Skeletal muscle tissue (tissue), 4 donors: ENCODE measurements around the gene SLC38A5. TPM values are rescaled to one million over a fixed set of nuclear protein-coding genes. Genes with fewer than 3 reads are reported as not detected.
A peak's percentile ranks its signal among the peaks of the same experiment; 100 is the strongest.

Experiments used
- H3K27ac ChIP-seq: one replicate; pipeline ENCODE4 v1.7.0; 2013; ENCODE audit warnings: mild to moderate bottlenecking, low read depth, low read length, inconsistent platforms
- H3K27me3 ChIP-seq, 3 donors: one replicate each; pipeline ENCODE4 v1.7.0; 2013; ENCODE audit warnings: low read length in 3 of 3; ENCODE audit not compliant: control insufficient read depth in 3 of 3, insufficient read depth in 3 of 3
- H3K36me3 ChIP-seq, 3 donors: one replicate each; pipeline ENCODE4 v1.7.0; 2013; ENCODE audit warnings: low read length in 3 of 3; ENCODE audit not compliant: control insufficient read depth in 3 of 3, insufficient read depth in 3 of 3
- H3K4me1 ChIP-seq, 3 donors: one replicate each; pipeline ENCODE4 v1.7.0; 2013; ENCODE audit warnings: low read length in 3 of 3, mild to moderate bottlenecking in 3 of 3; ENCODE audit not compliant: control insufficient read depth in 3 of 3, insufficient read depth in 3 of 3
- H3K4me3 ChIP-seq, 3 donors: one replicate each; pipeline ENCODE4 v1.7.0; 2013; ENCODE audit warnings: low read length in 3 of 3
- H3K9ac ChIP-seq, 3 donors: one replicate each; pipeline ENCODE4 v1.7.0; 2013; ENCODE audit warnings: low read length in 3 of 3, mild to moderate bottlenecking in 3 of 3, moderate library complexity in 2 of 3, low read depth in 1 of 3
- H3K9me3 ChIP-seq, 3 donors: one replicate each; pipeline ENCODE4 v1.7.0; 2013; ENCODE audit warnings: low read length in 3 of 3; ENCODE audit not compliant: control insufficient read depth in 3 of 3
- total RNA-seq: library from RNA; depleted of rRNA; stranded (reverse); fragments of >200 nt; gene quantifications from one replicate; pipeline ENCODE4 v1.2.3, GENCODE V29; 2014
- donor health status: Osteomylitis.

SLC38A5 gene
- total RNA-seq, 1 donor from 2014 or later, result 6.3 TPM

- H3K27me3 ChIP-seq, result no peaks in the 10 kb centered on the region
- no peak overlapping the region for H3K27ac ChIP-seq
- H3K36me3 ChIP-seq, result peaks cover 8 to 15% (median 10%) of the 10 kb centered on the region in 3 donors
- no peak overlapping the region for H3K4me3 ChIP-seq
- no peaks in the 10 kb centered on the region for H3K9me3 ChIP-seq
- no peak overlapping the region for H3K9ac ChIP-seq
- peaks cover 0 to 4% (median 3%) of the 10 kb centered on the region in 3 donors for H3K4me1 ChIP-seq
Observed at GRCh38 chrX:48480142-48480541, 10.1 kb upstream of the SLC38A5 start.

- Histone ChIP-seq H3K4me3 (no peak overlapping the region), H3K4me1 (peaks cover 0 to 6% (median 5%) of the 10 kb centered on the region in 3 donors), H3K9me3 (no peaks in the 10 kb centered on the region), H3K36me3 (peaks cover 8 to 15% (median 10%) of the 10 kb centered on the region in 3 donors), H3K27ac (no peak overlapping the region), H3K9ac (no peak overlapping the region), H3K27me3 (no peaks in the 10 kb centered on the region)
Observed at GRCh38 chrX:48478806-48479205, 8.7 kb upstream of the SLC38A5 start.

GRCh38 chrX:48477960-48478755, 8.1 kb upstream of the SLC38A5 start:
- Histone ChIP-seq H3K36me3 (peaks cover 8 to 15% (median 8%) of the 10 kb centered on the region in 3 donors), H3K4me3 (no peak overlapping the region), H3K9me3 (no peaks in the 10 kb centered on the region), H3K27me3 (no peaks in the 10 kb centered on the region), H3K9ac (no peak overlapping the region), H3K27ac (no peak overlapping the region), H3K4me1 (peaks cover 0 to 6% (median 5%) of the 10 kb centered on the region in 3 donors)

GRCh38 chrX:48476919-48477318, 6.9 kb upstream of the SLC38A5 start:
- peaks cover under 1 to 9% (median 3%) of the 10 kb centered on the region in 3 donors for H3K36me3 ChIP-seq
- no peaks in the 10 kb centered on the region for H3K9me3 ChIP-seq
- peaks cover 0 to 6% (median 5%) of the 10 kb centered on the region in 3 donors for H3K4me1 ChIP-seq
- peak overlapping the region; percentile 75 to 84 (median 81) for H3K4me3 ChIP-seq
- H3K27ac ChIP-seq, result peak overlapping the region; percentile 57
- no peaks in the 10 kb centered on the region for H3K27me3 ChIP-seq
- peak overlapping the region in 1 of 3 donors; percentile 85 for H3K9ac ChIP-seq

- Histone ChIP-seq H3K4me1 (peaks cover 0 to 6% (median 5%) of the 10 kb centered on the region in 3 donors), H3K9me3 (no peaks in the 10 kb centered on the region), H3K36me3 (no peaks in the 10 kb centered on the region), H3K27me3 (no peaks in the 10 kb centered on the region), H3K27ac (peak within 1 kb of the TSS; percentile 57), H3K4me3 (peak within 1 kb of the TSS; percentile 75 to 84 (median 81)), H3K9ac (peak within 1 kb of the TSS; percentile 84 to 87 (median 85))
Observed at GRCh38 chrX:48475774-48476577, 5.9 kb upstream of the SLC38A5 start, which contains the start of gene FTSJ1. Gene FTSJ1 (plus strand): TSS chrX:48476199. CDS start chrX:48478048, 1,849 bp downstream.

GRCh38 chrX:48475296-48475695, 5.2 kb upstream of the SLC38A5 start:
- H3K27ac ChIP-seq, result peak overlapping the region; percentile 57
- no peaks in the 10 kb centered on the region for H3K9me3 ChIP-seq
- H3K27me3 ChIP-seq, result no peaks in the 10 kb centered on the region
- H3K4me3 ChIP-seq, result peak overlapping the region; percentile 75 to 84 (median 81)
- H3K36me3 ChIP-seq, result no peaks in the 10 kb centered on the region
- H3K4me1 ChIP-seq, result peaks cover 0 to 6% (median 5%) of the 10 kb centered on the region in 3 donors
- peak overlapping the region; percentile 84 to 87 (median 85) for H3K9ac ChIP-seq

- Histone ChIP-seq H3K27me3 (no peaks in the 10 kb centered on the region), H3K9ac (no peak overlapping the region), H3K9me3 (no peaks in the 10 kb centered on the region)
Observed at GRCh38 chrX:48474581-48474980, 4.5 kb upstream of the SLC38A5 start.

GRCh38 chrX:48474127-48474526, 4.1 kb upstream of the SLC38A5 start:
- H3K9me3 ChIP-seq, result no peaks in the 10 kb centered on the region
- H3K36me3 ChIP-seq, result no peaks in the 10 kb centered on the region
- H3K4me1 ChIP-seq, result peaks cover 0 to 6% (median 5%) of the 10 kb centered on the region in 3 donors
- H3K9ac ChIP-seq, result no peak overlapping the region
- H3K4me3 ChIP-seq, result no peak overlapping the region
- H3K27ac ChIP-seq, result no peak overlapping the region
- no peaks in the 10 kb centered on the region for H3K27me3 ChIP-seq

More at GRCh38 chrX:48474581-48474980, 4.5 kb upstream of the SLC38A5 start:
- Histone ChIP-seq H3K4me1 (peaks cover 0 to 6% (median 5%) of the 10 kb centered on the region in 3 donors), H3K4me3 (no peak overlapping the region), H3K27ac (no peak overlapping the region), H3K36me3 (no peaks in the 10 kb centered on the region)

- H3K4me3 ChIP-seq, result no peak overlapping the region
- H3K4me1 ChIP-seq, result peaks cover 0 to 6% (median 5%) of the 10 kb centered on the region in 3 donors
- no peaks in the 10 kb centered on the region for H3K27me3 ChIP-seq
- H3K9me3 ChIP-seq, result no peaks in the 10 kb centered on the region
- no peaks in the 10 kb centered on the region for H3K36me3 ChIP-seq
- no peak overlapping the region for H3K27ac ChIP-seq
- no peak overlapping the region for H3K9ac ChIP-seq
Observed at GRCh38 chrX:48473704-48473990, 3.6 kb upstream of the SLC38A5 start.
